Measurements from ENCODE around the gene GALNT18. TPM values are rescaled to one million over a fixed set of nuclear protein-coding genes. Genes with fewer than 3 reads are reported as not detected.

The GALNT18 gene
- total and polyA plus RNA-seq, 2 experiments from 2014 or later: 4.3 to 10.8 TPM

DNA sequence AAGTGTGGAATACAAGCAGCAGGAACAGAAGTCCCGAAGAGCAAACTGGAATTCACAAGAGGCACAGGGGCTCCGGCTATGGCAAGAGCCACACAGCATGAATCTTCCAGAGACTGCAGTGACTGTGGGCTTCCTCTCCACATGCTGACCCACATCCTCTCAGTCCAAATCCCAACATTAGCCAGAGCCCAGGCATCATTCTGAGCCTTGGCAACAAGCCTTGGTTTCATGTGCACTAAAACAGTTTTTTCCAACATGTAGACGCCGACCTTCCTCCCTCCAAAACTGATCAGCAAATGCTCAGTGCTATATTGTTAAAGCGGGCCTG lies 177.0 kb downstream of the GALNT18 start:
- Histone ChIP-seq H3K79me2 (replicated peaks; ENCODE audit: insufficient read depth) (no peaks in the 10 kb centered on the region), H3K27me3 (ENCODE audit: insufficient read depth) (no peaks in the 10 kb centered on the region), H2AFZ (no peak overlapping the region), H4K20me1 (replicated peaks; ENCODE audit: insufficient read depth) (no peaks in the 10 kb centered on the region), H3K4me1 (ENCODE audit: insufficient read depth) (no peaks in the 10 kb centered on the region), H3K9me2 (ENCODE audit: insufficient read depth) (no peaks in the 10 kb centered on the region), H3K4me3 (no peak overlapping the region), H3K36me3 (ENCODE audit: insufficient read depth) (no peaks in the 10 kb centered on the region), H3K27ac (ENCODE audit: low read depth) (no peak overlapping the region), H3K4me2 (no peak overlapping the region), H3F3A (replicated peaks; ENCODE audit: low read depth) (no peaks in the 10 kb centered on the region)
- Mint-ChIP-seq H3K27ac (no peak overlapping the region), H3K36me3 (ENCODE audit: low read depth) (no peaks in the 10 kb centered on the region; the same call in 2 of the 3 replicates), H3K4me1 (peaks cover 11% of the 10 kb centered on the region), H3K27me3 (ENCODE audit: insufficient read depth, low read depth, poor library complexity) (peaks cover 8% of the 10 kb centered on the region), H3K4me3 (no peak overlapping the region), H3K9me3 (no peaks in the 10 kb centered on the region; the same call in 2 of the 3 replicates)
- no peak for DNase-seq (ENCODE audit: low spot score)
- TF ChIP-seq, protein P1, sequence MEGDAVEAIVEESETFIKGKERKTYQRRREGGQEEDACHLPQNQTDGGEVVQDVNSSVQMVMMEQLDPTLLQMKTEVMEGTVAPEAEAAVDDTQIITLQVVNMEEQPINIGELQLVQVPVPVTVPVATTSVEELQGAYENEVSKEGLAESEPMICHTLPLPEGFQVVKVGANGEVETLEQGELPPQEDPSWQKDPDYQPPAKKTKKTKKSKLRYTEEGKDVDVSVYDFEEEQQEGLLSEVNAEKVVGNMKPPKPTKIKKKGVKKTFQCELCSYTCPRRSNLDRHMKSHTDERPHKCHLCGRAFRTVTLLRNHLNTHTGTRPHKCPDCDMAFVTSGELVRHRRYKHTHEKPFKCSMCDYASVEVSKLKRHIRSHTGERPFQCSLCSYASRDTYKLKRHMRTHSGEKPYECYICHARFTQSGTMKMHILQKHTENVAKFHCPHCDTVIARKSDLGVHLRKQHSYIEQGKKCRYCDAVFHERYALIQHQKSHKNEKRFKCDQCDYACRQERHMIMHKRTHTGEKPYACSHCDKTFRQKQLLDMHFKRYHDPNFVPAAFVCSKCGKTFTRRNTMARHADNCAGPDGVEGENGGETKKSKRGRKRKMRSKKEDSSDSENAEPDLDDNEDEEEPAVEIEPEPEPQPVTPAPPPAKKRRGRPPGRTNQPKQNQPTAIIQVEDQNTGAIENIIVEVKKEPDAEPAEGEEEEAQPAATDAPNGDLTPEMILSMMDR (conservative IDR thresholded peaks at IDR 0.05; ENCODE audit: low read depth in 2 of 2): no peak
- TF ChIP-seq ETS1 (IDR thresholded peaks at IDR 0.05): no peak
- no peak for ATAC-seq

DNA sequence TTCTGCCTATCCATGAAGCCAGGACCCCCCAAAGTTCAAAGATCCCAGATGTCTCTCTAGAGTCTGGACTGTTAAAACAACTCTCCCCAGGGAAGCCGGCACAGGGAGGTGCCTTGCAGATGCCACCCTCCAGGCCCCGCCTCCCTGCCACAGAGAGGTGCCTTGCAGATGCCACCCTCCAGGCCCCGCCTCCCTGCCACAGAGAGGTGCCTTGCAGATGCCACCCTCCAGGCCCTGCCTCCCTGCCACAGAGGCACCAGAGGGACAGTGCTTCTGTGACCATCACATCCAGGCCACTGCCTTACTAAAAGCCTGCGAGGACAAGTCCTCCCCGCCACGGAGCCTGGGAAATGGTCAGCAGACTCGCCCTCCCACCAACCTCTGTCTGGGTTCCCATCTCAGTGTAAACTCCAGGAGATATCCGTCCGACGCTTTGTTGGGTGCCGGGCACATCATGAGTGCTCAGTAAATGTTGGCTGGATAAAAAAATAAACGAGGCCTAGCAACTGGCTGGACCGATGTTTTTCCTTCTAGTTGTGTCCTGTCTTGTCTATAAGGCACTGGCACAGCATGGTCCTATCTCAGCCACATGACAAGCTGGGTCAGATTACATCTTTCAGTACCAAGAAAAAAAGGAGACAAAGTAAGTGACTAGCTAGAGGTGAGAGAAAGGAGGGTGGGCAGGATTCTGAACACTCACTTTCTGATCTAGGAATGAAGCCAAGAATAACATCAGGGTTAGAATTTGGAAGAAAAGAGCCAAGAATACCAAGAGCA lies 177.6 kb downstream of the GALNT18 start:
- Histone ChIP-seq H3K4me2 (no peak overlapping the region), H3F3A (replicated peaks; ENCODE audit: low read depth) (no peaks in the 10 kb centered on the region), H3K4me1 (ENCODE audit: insufficient read depth) (no peaks in the 10 kb centered on the region), H3K4me3 (no peak overlapping the region), H3K27ac (ENCODE audit: low read depth) (no peak overlapping the region), H3K27me3 (ENCODE audit: insufficient read depth) (no peaks in the 10 kb centered on the region), H3K9me2 (ENCODE audit: insufficient read depth) (no peaks in the 10 kb centered on the region), H4K20me1 (replicated peaks; ENCODE audit: insufficient read depth) (no peaks in the 10 kb centered on the region), H2AFZ (no peak overlapping the region), H3K36me3 (ENCODE audit: insufficient read depth) (no peaks in the 10 kb centered on the region), H3K79me2 (replicated peaks; ENCODE audit: insufficient read depth) (no peaks in the 10 kb centered on the region)
- ATAC-seq (no peak), DNase-seq (ENCODE audit: low spot score) (no peak)
- no peak overlapping the region for H3K4me3 Mint-ChIP-seq
- no peak overlapping the region for H3K27ac Mint-ChIP-seq
- no peaks in the 10 kb centered on the region; the same call in 2 of the 3 replicates for H3K9me3 Mint-ChIP-seq
- H3K4me1 Mint-ChIP-seq: peaks cover 11% of the 10 kb centered on the region
- H3K27me3 Mint-ChIP-seq (ENCODE audit: insufficient read depth, low read depth, poor library complexity): peaks cover 5% of the 10 kb centered on the region
- no peaks in the 10 kb centered on the region; the same call in 2 of the 3 replicates for H3K36me3 Mint-ChIP-seq (ENCODE audit: low read depth)
- no peak for TF ChIP-seq ETS1 (IDR thresholded peaks at IDR 0.05)
- no peak for TF ChIP-seq ZNF114 (CRISPR knock-in tag; IDR thresholded peaks at IDR 0.05)
- no peak for TF ChIP-seq CREB1 (CRISPR knock-in tag; IDR thresholded peaks at IDR 0.05; ENCODE audit: low read depth)
- TF ChIP-seq STAT1 (IDR thresholded peaks at IDR 0.05; ENCODE audit: unreplicated experiment): no peak
- no peak for TF ChIP-seq NANOG (IDR thresholded peaks at IDR 0.05; ENCODE audit: borderline replicate concordance)
- TF ChIP-seq POLR2AphosphoS5 (IDR thresholded peaks at IDR 0.05; ENCODE audit: low read depth): no peak
